ENCODE data around the gene VHLL. TPM values are rescaled to one million over a fixed set of nuclear protein-coding genes. Genes with fewer than 3 reads are reported as not detected.

VHLL gene
- total and polyA plus RNA-seq, 2 of the 13 experiments (the other 11 are each of a cell fraction or from before 2014, with no cell fraction given) = 0.24 TPM; not detected in 1

GRCh38 chr1:156291226-156292061, 7.7 kb downstream of the VHLL start (continued):
- TF ChIP-seq KLF6 (CRISPR knock-in tag; IDR thresholded peaks at IDR 0.05) (peak; percentile 26; the same call in 1 of the 2 replicates), ZNF790 (CRISPR knock-in tag; IDR thresholded peaks at IDR 0.05; ENCODE audit: borderline replicate concordance) (no peak), ZNF775 (CRISPR knock-in tag; IDR thresholded peaks at IDR 0.05; ENCODE audit: borderline replicate concordance) (no peak), NCOA2 (CRISPR knock-in tag; IDR thresholded peaks at IDR 0.05) (peak; percentile 66), IKZF4 (CRISPR knock-in tag; IDR thresholded peaks at IDR 0.05; ENCODE audit: borderline replicate concordance, low read depth, not compliant biosample characterization) (peak; percentile 60), IKZF1 (IDR thresholded peaks at IDR 0.05) (no peak), FOXJ3 (CRISPR knock-in tag; IDR thresholded peaks at IDR 0.05; ENCODE audit: borderline replicate concordance) (peak; percentile 53; the same call in 1 of the 2 replicates), SUZ12 (IDR thresholded peaks at IDR 0.05; ENCODE audit: low read depth, low read length) (no peak), ATF3 (CRISPR knock-in tag; IDR thresholded peaks at IDR 0.05) (no peak), SKIL (CRISPR knock-in tag; IDR thresholded peaks at IDR 0.05; ENCODE audit: borderline replicate concordance) (peak; percentile 46; the same call in 1 of the 2 replicates), KAT2B (IDR thresholded peaks at IDR 0.05; ENCODE audit: borderline replicate concordance, low read depth, low read length) (no peak), TGIF2 (CRISPR knock-in tag; IDR thresholded peaks at IDR 0.05) (peak; percentile 68; the same call in 1 of the 2 replicates), NRL (CRISPR knock-in tag; IDR thresholded peaks at IDR 0.05; ENCODE audit: borderline replicate concordance) (peak; percentile 61; the same call in 1 of the 2 replicates), ZNF687 (CRISPR knock-in tag; IDR thresholded peaks at IDR 0.05) (peak; percentile 98), ZNF75D (CRISPR knock-in tag; IDR thresholded peaks at IDR 0.05; ENCODE audit: borderline replicate concordance) (no peak), ZNF224 (CRISPR knock-in tag; IDR thresholded peaks at IDR 0.05) (peak; percentile 89; the same call in 1 of the 2 replicates), AHR (CRISPR knock-in tag; IDR thresholded peaks at IDR 0.05) (no peak), ZNF414 (CRISPR knock-in tag; IDR thresholded peaks at IDR 0.05) (peak; percentile 50; the same call in 1 of the 2 replicates), ZNF770 (CRISPR knock-in tag; IDR thresholded peaks at IDR 0.05) (0 out of 2 replicates have a peak, but pooled peaks have one; percentile 28)
